A549 (cell line): ENCODE results near the gene TMEM59L. TPM values are rescaled to one million over a fixed set of nuclear protein-coding genes. Genes with fewer than 3 reads are reported as not detected.

Experiments used
- ATAC-seq, 2 experiments: fragments of 200-7000 bp in 1 of 2; fragments of >200 bp in 1 of 2; cut with Nextera tagmentation in 1 of 2; cut with Tn5 transposase in 1 of 2; 3 replicates each; pipeline versions ENCODE4 v1.8.0 to v1.9.1; 2018 to 2020; ENCODE audit warnings: mild to moderate bottlenecking in 1 of 2, moderate library complexity in 1 of 2
- CTCF ChIA-PET: fragments of 300-600 bp; sonication (Branson Sonifier 250); formaldehyde crosslinking; extraction: SDS; loops from one replicate; lab custom pipeline; 2021; ENCODE audit warnings: antibody characterized with exemption, inconsistent platforms; lab: Yijun Ruan, JAX
- POLR2A ChIA-PET: fragments of 350-600 bp; formaldehyde crosslinking; extraction: SDS; loops from one replicate; lab custom pipeline; 2021; ENCODE audit warnings: antibody characterized with exemption, inconsistent platforms; lab: Yijun Ruan, JAX
- DNase-seq, 2 experiments: peaks; one replicate each; pipeline versions ENCODE4 v3.0.0 to v3.0.0-alpha.2; 2011 to 2016; ENCODE audit warnings: low read depth in 1 of 2, low spot score in 1 of 2
- FAIRE-seq: peaks from 2 replicates; lab custom pipeline; 2011; peaks lifted over from hg19 to GRCh38; lab: Jason Lieb, UNC
- H3K27ac ChIP-seq, 2 experiments: fragments of >200 bp; sonication (Bioruptor Twin); formaldehyde crosslinking; 3 replicates each; pipeline ENCODE4 v1.5.1; 2016 to 2017
- H3K4me1 ChIP-seq: fragments of >200 bp; sonication (Bioruptor Twin); formaldehyde crosslinking; 3 replicates; pipeline ENCODE4 v1.6.1; 2016
- H3K4me2 ChIP-seq: fragments of >200 bp; sonication (Bioruptor Twin); formaldehyde crosslinking; 3 replicates; pipeline ENCODE4 v1.6.1; 2016
- H3K4me3 ChIP-seq: fragments of >200 bp; sonication (Bioruptor Twin); formaldehyde crosslinking; 3 replicates; pipeline ENCODE4 v1.5.1; 2016
- H3K9me3 ChIP-seq: fragments of >200 bp; sonication (Bioruptor Twin); formaldehyde crosslinking; 3 replicates; pipeline ENCODE4 v1.6.1; 2016
- ATOH8 ChIP-seq: fragments of 250-450 bp; sonication (Bioruptor Pico); IDR thresholded peaks from 2 replicates; pipeline ENCODE4 v1.5.0; 2020; ENCODE audit warnings: low read depth, mild to moderate bottlenecking, moderate library complexity
- BCL3 ChIP-seq: fragments of >200 bp; sonication (Bioruptor Twin); formaldehyde crosslinking; IDR thresholded peaks from 3 replicates; pipeline ENCODE4 v1.6.1; 2016
- CEBPB ChIP-seq, 2 experiments: fragments of >200 bp in 1 of 2; sonication (Bioruptor Twin) in 1 of 2; formaldehyde crosslinking in 1 of 2; IDR thresholded peaks; 2 replicates each; pipeline ENCODE4 v1.6.1; 2012 to 2016
- CHD2 ChIP-seq: fragments of 150-350 bp; IDR thresholded peaks from 2 replicates; pipeline ENCODE4 v1.6.1; 2014; ENCODE audit warnings: low read length; ENCODE audit not compliant: partially characterized antibody
- CTCF ChIP-seq: fragments of >200 bp; sonication (Bioruptor Twin); formaldehyde crosslinking; IDR thresholded peaks from 3 replicates; pipeline ENCODE4 v1.5.1; 2016
- E2F6 ChIP-seq: IDR thresholded peaks from 2 replicates; pipeline ENCODE4 v1.6.1; 2012; ENCODE audit warnings: low read depth, borderline replicate concordance
- EHF ChIP-seq: fragments of 250-450 bp; sonication (Bioruptor Pico); IDR thresholded peaks from 2 replicates; pipeline ENCODE4 v1.5.0; 2020; ENCODE audit warnings: mild to moderate bottlenecking
- EHMT2 ChIP-seq: fragments of 200-600 bp; sonication (generic); IDR thresholded peaks from 2 replicates; pipeline ENCODE4 v1.6.1; 2016; ENCODE audit warnings: antibody characterized with exemption, low read depth, mild to moderate bottlenecking, moderate library complexity
- EP300 ChIP-seq, 2 experiments: fragments of >200 bp; sonication (Bioruptor Twin); formaldehyde crosslinking; IDR thresholded peaks; 2 replicates in 1 of 2; 3 replicates in 1 of 2; pipeline ENCODE4 v1.6.1; 2016 to 2017
- FOSL2 ChIP-seq, 2 experiments: fragments of 450-650 bp in 1 of 2; fragments of >200 bp in 1 of 2; sonication (Bioruptor Twin) in 1 of 2; formaldehyde crosslinking; IDR thresholded peaks; 2 replicates each; pipeline versions ENCODE4 v1.5.0 to v1.6.1; 2016 to 2020; ENCODE audit warnings: mild to moderate bottlenecking in 1 of 2, moderate library complexity in 1 of 2
- GATA3 ChIP-seq: IDR thresholded peaks from 2 replicates; pipeline ENCODE4 v1.6.1; 2012; ENCODE audit warnings: borderline replicate concordance
- HDAC2 ChIP-seq: fragments of 200-600 bp; sonication (generic); IDR thresholded peaks from 2 replicates; pipeline ENCODE4 v1.6.1; 2016
- HOXB13 ChIP-seq: fragments of 250-450 bp; sonication (Bioruptor Pico); IDR thresholded peaks from 2 replicates; pipeline ENCODE4 v1.5.0; 2020; ENCODE audit warnings: low read depth, mild to moderate bottlenecking, moderate library complexity
- HOXB5 ChIP-seq: fragments of 250-450 bp; sonication (Bioruptor Pico); IDR thresholded peaks from 2 replicates; pipeline ENCODE4 v1.5.0; 2020; ENCODE audit warnings: mild to moderate bottlenecking, moderate library complexity
- JUNB ChIP-seq: fragments of >200 bp; sonication (Bioruptor Twin); formaldehyde crosslinking; IDR thresholded peaks from 2 replicates; pipeline ENCODE4 v1.6.1; 2016
- MAX ChIP-seq: IDR thresholded peaks from 2 replicates; pipeline ENCODE4 v1.6.1; 2012
- MYC ChIP-seq: IDR thresholded peaks from 2 replicates; pipeline ENCODE4 v1.6.1; 2012; ENCODE audit warnings: mild to moderate bottlenecking, inconsistent platforms, low read length, improper control_type of control experiment, borderline replicate concordance
- NFE2L2 ChIP-seq: fragments of 150-350 bp; conservative IDR thresholded peaks from 2 replicates; pipeline ENCODE4 v1.6.1; 2014; ENCODE audit warnings: low read length
- PBX3 ChIP-seq: IDR thresholded peaks from 2 replicates; pipeline ENCODE4 v1.6.1; 2012
- PHF8 ChIP-seq: fragments of 200-600 bp; sonication (generic); IDR thresholded peaks from 2 replicates; pipeline ENCODE4 v1.6.1; 2016; ENCODE audit warnings: low read depth, mild to moderate bottlenecking, antibody characterized with exemption, moderate library complexity, borderline replicate concordance
- RCOR1 ChIP-seq: fragments of 150-350 bp; IDR thresholded peaks from 2 replicates; pipeline ENCODE4 v1.6.1; 2014; ENCODE audit warnings: antibody characterized with exemption, low read length, low read depth
- RNF2 ChIP-seq: fragments of 200-600 bp; sonication (generic); IDR thresholded peaks from 2 replicates; pipeline ENCODE4 v1.6.1; 2016; ENCODE audit warnings: low read depth, mild to moderate bottlenecking, antibody characterized with exemption, moderate library complexity, borderline replicate concordance
- SMC3 ChIP-seq: fragments of >200 bp; sonication (Bioruptor Twin); formaldehyde crosslinking; IDR thresholded peaks from 3 replicates; pipeline ENCODE4 v1.6.1; 2018; ENCODE audit warnings: inconsistent platforms
- SREBF2 ChIP-seq: fragments of 450-650 bp; IDR thresholded peaks from 2 replicates; pipeline ENCODE4 v1.6.1; 2014; ENCODE audit warnings: mild to moderate bottlenecking, moderate library complexity
- TFCP2L1 ChIP-seq: fragments of 250-450 bp; sonication (Bioruptor Pico); IDR thresholded peaks from 2 replicates; pipeline ENCODE4 v1.5.0; 2021; ENCODE audit warnings: mild to moderate bottlenecking
- TP53 ChIP-seq: fragments of 250-450 bp; sonication (Bioruptor Pico); IDR thresholded peaks from 2 replicates; pipeline ENCODE4 v1.5.0; 2021; ENCODE audit warnings: mild to moderate bottlenecking, moderate library complexity
- ZC3H11A ChIP-seq: fragments of 450-650 bp; IDR thresholded peaks from 2 replicates; pipeline ENCODE4 v1.6.1; 2014; ENCODE audit warnings: antibody characterized with exemption, mild to moderate bottlenecking
- ZFP36 ChIP-seq: fragments of 450-650 bp; IDR thresholded peaks from 2 replicates; pipeline ENCODE4 v1.6.1; 2014; ENCODE audit warnings: borderline replicate concordance; ENCODE audit not compliant: partially characterized antibody
- ZSCAN20 ChIP-seq: fragments of 250-450 bp; sonication (Bioruptor Pico); IDR thresholded peaks from 2 replicates; pipeline ENCODE4 v1.8.0; 2022; ENCODE audit warnings: mild to moderate bottlenecking, moderate library complexity
- WGBS: methylation state at CpG from one replicate; pipeline ENCODE4 v1.1.6; 2017; ENCODE audit errors: missing lambda C conversion rate; 5-methylcytosine and 5-hydroxymethylcytosine counted together
- polyA plus RNA-seq, 4 experiments: library from polyadenylated mRNA; depleted of rRNA in 3 of 4; stranded (reverse); fragments of >200 nt; fragmentation: RNase III in 1 of 4; extraction: RNeasy Plus Mini Kit Qiagen cat#74134 plus additional on column Dnase treatment in 1 of 4; gene quantifications; 2 replicates in 3 of 4; 3 replicates in 1 of 4; pipeline ENCODE4 v1.2.3, GENCODE V29; 2011 to 2017

Gene TMEM59L
- polyA plus RNA-seq, 2 of the 4 experiments (the other 2 are of a cell fraction), result 0.94 to 4.6 TPM

- no peak for ATAC-seq
- Histone ChIP-seq H3K4me1 (peaks cover 28% of the 10 kb centered on the region; the same call in 2 of the 3 replicates), H3K9me3 (no peaks in the 10 kb centered on the region), H3K4me2 (no peak overlapping the region), H3K27ac (no peak overlapping the region), H3K4me3 (no peak overlapping the region)
- 74% methylated on average over 9 of the region's 9 CpGs for WGBS
- FAIRE-seq, result no peak
- CTCF ChIA-PET, result interaction anchor here (0.7 to 2.5 kb wide), 3 partner anchors 21 to 238 kb away, joined by 3 to 6 read pairs (median 3); partner anchors contain the start of gene REX1BD
- DNase-seq, result no peak
- POLR2A ChIA-PET, result no interaction called here
- no peak for TF ChIP-seq CEBPB (IDR thresholded peaks at IDR 0.05)
- no peak for TF ChIP-seq ZC3H11A
- no peak for TF ChIP-seq BCL3
- TF ChIP-seq SREBF2, result no peak
- no peak for TF ChIP-seq NFE2L2
- no peak for TF ChIP-seq TFCP2L1 (CRISPR knock-in tag)
- TF ChIP-seq ZSCAN20 (CRISPR knock-in tag), result no peak
- TF ChIP-seq EHMT2, result no peak
- no peak for TF ChIP-seq PBX3
- TF ChIP-seq HOXB13 (CRISPR knock-in tag), result no peak
- TF ChIP-seq MYC, result no peak
- TF ChIP-seq EP300 (IDR thresholded peaks at IDR 0.05), result no peak
- TF ChIP-seq RCOR1, result no peak
- no peak for TF ChIP-seq PHF8
- TF ChIP-seq CTCF, result no peak
- no peak for TF ChIP-seq JUNB
- no peak for TF ChIP-seq ATOH8
- no peak for TF ChIP-seq HDAC2
- TF ChIP-seq, all 56 proteins: peak for 0
Observed at GRCh38 chr19:18608805-18609716, 3.6 kb upstream of the TMEM59L start.

GRCh38 chr19:18609717-18610051 is 3.0 kb upstream of the TMEM59L start:
- ATAC-seq (no peak), DNase-seq (no peak), FAIRE-seq (no peak)
- H3K9me3 ChIP-seq, result no peaks in the 10 kb centered on the region
- H3K4me3 ChIP-seq, result no peak overlapping the region
- POLR2A ChIA-PET, result no interaction called here
- H3K4me1 ChIP-seq, result peaks cover 28% of the 10 kb centered on the region; the same call in 2 of the 3 replicates
- no peak overlapping the region for H3K27ac ChIP-seq
- no CpG with 5 or more reads among the region's 2 CpGs for WGBS
- CTCF ChIA-PET, result interaction anchor here (0.7 to 1.1 kb wide), 3 partner anchors 21 to 237 kb away, joined by 3 read pairs; no protein-coding TSS in a partner anchor
- H3K4me2 ChIP-seq, result no peak overlapping the region
- TF ChIP-seq ZFP36, result no peak
- no peak for TF ChIP-seq SMC3
- no peak for TF ChIP-seq TP53 (CRISPR knock-in tag)
- TF ChIP-seq CHD2, result no peak
- TF ChIP-seq E2F6, result no peak
- TF ChIP-seq RNF2, result no peak
- TF ChIP-seq GATA3, result no peak
- TF ChIP-seq RCOR1, result no peak
- no peak for TF ChIP-seq EHF (CRISPR knock-in tag)
- TF ChIP-seq MAX, result no peak
- TF ChIP-seq NFE2L2, result no peak
- no peak for TF ChIP-seq SREBF2
- TF ChIP-seq FOSL2 (IDR thresholded peaks at IDR 0.05), result no peak
- no peak for TF ChIP-seq FOSL2 (CRISPR knock-in tag; IDR thresholded peaks at IDR 0.05)
- no peak for TF ChIP-seq HOXB5 (CRISPR knock-in tag)
- TF ChIP-seq BCL3, result no peak
